Thyroid gland (tissue), 4 donors: ENCODE measurements around the gene PCMTD2.

Experiments
- POLR2A ChIP-seq, 2 donors: fragments of 450-650 bp; IDR thresholded peaks; one replicate each; pipeline ENCODE4 v1.6.1; 2017; ENCODE audit warnings: antibody characterized with exemption in 2 of 2, mild to moderate bottlenecking in 2 of 2, moderate library complexity in 1 of 2
- TF ChIP-seq, protein P1 (sequence below), 6 experiments: fragments of 200-600 bp in 3 of 6; fragments of 450-650 bp in 3 of 6; sonication (generic) in 3 of 6; IDR thresholded peaks; one replicate each; pipeline ENCODE4 v1.5.1; 2016 to 2019; ENCODE audit warnings: antibody characterized with exemption in 6 of 6, mild to moderate bottlenecking in 2 of 6, inconsistent platforms in 1 of 6, moderate library complexity in 1 of 6

- TF ChIP-seq, protein P1, sequence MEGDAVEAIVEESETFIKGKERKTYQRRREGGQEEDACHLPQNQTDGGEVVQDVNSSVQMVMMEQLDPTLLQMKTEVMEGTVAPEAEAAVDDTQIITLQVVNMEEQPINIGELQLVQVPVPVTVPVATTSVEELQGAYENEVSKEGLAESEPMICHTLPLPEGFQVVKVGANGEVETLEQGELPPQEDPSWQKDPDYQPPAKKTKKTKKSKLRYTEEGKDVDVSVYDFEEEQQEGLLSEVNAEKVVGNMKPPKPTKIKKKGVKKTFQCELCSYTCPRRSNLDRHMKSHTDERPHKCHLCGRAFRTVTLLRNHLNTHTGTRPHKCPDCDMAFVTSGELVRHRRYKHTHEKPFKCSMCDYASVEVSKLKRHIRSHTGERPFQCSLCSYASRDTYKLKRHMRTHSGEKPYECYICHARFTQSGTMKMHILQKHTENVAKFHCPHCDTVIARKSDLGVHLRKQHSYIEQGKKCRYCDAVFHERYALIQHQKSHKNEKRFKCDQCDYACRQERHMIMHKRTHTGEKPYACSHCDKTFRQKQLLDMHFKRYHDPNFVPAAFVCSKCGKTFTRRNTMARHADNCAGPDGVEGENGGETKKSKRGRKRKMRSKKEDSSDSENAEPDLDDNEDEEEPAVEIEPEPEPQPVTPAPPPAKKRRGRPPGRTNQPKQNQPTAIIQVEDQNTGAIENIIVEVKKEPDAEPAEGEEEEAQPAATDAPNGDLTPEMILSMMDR (IDR thresholded peaks at IDR 0.05): no peak
- no peak for TF ChIP-seq POLR2A (IDR thresholded peaks at IDR 0.05)
These were observed 30.4 kb upstream of the PCMTD2 start for GRCh38 chr20:64225171-64225595.
